GM19351 (cell line): Measurements from ENCODE around the gene ZBED5.
"Not testable (repeated sequence)": the region's sequence is repeated elsewhere in the genome, so short reads cannot be mapped to it uniquely, and the experiment has no call there.

Experiments
- ATAC-seq: cut with Tn5 transposase; IDR thresholded peaks from one replicate; pipeline ENCODE4 v1.9.1; 2021; ENCODE audit warnings: mild to moderate bottlenecking, moderate library complexity; ENCODE audit not compliant: unreplicated experiment

The ZBED5 gene

DNA sequence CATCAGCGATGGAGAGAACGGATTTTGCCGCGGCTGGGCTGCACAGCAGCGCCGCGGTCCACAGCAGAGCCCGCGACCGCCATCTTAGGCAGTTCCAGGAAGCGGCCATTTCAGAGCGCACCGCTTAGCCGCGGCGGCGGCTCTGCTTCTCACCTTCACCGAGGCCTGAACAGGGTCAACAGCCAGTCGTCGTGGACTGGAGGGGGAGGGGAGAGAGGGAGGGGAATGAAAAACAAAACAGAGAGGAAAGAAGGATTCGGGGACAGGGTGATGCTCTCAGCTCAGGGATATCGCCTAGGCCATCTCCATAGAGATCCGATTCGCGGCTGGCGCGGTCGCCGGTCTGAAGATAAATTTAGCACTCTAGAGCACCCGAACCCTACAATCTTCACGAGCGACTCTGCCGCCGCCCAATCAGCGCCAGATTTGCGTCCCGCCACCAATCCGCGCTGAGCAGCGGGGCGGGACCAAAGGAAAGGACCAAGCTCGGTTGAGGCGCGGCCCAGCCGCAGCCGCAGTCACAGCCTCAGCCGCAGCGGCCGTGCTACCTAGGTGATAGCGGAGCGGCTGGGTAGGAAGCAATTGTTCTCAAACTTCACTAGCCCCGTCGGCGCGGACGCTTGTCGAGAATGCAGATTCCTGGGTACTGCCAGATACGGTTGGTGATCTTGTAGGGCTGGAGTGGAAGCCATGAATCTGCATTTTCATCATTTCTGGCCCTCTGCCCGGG is at the start of gene ZBED5:
Gene ZBED5, minus strand, starts transcription at position 345 of the 730 bp plus-strand sequence. CDS start 3,108 bp downstream, outside the sequence.
- peak; percentile 86 for ATAC-seq

DNA sequence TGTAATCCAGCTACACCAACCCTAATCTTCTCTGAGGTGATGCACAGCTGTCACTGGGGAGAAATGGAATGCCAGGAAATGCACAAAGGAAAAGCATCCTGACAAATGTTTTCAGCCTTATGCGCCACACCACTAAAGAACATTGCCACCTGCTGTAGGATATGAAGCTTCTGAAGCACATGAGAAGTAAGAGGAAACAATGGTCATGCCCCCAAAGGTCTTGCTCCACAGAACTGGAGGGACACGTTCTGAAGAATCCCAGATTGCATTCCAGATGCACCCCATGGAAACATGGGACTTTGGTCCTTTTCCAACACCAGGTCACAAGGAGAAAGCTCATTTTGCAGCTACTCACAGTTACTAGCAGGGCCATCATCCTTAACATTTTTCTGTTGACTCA is 48.7 kb upstream of the ZBED5 start:
- no peak for ATAC-seq

DNA sequence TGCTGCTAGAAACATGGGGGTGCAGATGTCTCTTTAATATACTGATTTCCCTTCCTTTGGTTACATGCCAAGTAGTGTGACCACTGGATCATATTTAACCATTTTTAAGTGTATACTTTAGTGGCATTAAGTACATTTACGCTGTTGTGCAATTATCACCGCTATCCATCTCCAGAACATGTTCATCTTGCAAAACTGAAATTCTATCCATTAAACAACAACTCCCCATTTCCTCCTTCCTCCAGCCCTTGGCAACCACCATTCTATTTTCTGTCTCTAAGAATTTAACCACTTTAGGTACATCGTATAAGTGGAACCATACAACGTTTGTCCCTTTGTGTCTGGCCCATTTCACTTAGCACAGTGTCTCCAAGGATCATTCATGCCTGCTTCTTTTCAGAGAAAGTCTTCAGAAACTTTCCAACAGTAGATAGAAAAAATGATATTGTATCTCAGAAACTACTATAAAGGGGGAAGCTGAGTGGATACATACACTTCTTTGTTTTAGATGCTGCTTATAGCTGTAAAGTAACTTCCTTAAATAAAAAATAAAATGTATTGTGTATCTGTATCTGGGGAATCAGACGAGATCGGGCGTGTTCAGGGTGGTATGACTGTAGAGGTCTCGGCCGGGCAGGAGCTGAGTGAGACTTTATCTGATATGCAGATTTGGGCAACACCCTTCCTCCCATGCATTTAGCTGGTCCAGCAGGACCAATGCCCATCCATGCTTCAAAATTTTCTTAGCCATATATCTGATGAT is 44.6 kb upstream of the ZBED5 start:
- no peak for ATAC-seq

DNA sequence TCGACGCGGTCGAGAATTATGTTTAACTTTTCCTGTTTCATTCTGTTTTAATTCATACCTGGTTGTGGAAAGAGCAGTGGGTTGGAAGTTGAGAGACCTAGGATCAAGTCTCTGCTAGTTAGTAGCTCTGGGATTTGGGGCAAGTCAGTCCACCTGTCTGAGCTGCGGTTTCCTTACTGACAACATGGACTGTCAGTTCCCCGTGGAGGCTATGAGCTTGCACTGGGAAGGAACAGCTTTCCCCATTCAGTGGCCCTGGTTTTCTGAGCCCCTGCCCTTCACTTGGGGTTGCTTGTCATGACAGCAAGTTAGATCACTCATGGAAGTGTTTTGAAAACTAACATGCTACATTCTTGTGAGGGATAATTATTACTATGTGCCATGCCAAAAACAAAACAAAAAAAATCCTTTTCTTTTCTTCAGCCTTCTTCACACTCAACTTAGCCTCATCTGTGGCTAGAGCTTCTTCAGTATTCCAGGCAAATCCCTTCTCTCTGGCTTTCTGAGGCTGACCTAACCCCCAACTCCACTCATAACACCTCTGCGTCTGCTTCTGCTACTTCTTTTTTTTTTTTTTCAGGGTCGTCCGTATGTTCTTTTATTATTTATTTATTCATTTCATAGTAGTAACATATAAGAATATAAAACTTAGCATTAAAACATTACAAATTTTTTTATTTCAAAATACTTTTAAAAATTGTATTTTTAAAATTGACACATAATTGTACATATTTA is 43.0 kb upstream of the ZBED5 start:
- no peak for ATAC-seq

DNA sequence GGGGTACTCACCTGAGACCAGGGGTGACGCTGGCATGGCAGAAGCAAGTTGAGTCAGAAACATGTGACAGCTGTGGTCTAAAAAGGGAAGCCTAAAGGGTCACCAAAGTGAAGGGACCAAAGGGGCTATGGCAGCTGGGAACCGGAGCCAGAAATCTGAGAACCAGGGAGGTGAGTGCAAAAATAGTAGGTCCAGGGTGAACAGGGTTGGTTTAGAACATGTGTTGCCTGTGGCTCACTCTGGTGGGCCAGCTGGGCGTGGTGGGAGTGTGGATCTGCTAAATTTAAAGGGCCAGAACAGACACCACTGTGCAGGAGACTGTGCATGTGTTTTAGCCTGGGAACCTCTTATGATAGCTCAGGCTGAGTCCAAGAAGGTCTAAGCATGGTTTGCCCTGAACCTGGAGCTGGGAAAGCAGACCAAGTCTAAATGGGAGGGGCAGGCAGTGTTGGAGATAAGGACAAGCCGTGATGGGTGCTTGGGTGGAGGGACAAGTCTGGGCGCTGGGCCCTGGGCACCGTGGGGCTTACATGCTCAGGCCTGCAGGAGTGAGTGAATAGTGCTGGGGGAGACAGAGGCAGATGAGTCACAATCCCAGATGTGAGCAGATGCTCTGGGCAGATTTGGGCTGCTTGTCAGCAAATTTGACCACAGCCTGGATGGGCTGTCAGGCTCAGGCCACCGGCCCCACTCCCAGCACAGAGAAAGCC is 41.4 kb upstream of the ZBED5 start:
- peak; percentile 19 for ATAC-seq

DNA sequence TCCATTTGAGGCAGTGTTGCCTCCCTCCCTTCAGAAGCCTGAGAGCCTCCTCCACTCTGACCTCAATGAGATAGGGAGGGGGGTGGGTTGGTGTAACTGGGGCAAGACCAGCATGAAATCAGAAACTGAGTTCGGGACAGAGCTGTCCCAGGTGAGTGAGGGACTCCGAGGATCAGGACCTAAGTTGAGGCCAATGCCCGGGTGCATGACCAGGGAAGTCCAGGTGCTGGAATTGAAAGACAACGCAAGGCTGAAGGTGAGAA is 40.8 kb upstream of the ZBED5 start:
- ATAC-seq: no peak

DNA sequence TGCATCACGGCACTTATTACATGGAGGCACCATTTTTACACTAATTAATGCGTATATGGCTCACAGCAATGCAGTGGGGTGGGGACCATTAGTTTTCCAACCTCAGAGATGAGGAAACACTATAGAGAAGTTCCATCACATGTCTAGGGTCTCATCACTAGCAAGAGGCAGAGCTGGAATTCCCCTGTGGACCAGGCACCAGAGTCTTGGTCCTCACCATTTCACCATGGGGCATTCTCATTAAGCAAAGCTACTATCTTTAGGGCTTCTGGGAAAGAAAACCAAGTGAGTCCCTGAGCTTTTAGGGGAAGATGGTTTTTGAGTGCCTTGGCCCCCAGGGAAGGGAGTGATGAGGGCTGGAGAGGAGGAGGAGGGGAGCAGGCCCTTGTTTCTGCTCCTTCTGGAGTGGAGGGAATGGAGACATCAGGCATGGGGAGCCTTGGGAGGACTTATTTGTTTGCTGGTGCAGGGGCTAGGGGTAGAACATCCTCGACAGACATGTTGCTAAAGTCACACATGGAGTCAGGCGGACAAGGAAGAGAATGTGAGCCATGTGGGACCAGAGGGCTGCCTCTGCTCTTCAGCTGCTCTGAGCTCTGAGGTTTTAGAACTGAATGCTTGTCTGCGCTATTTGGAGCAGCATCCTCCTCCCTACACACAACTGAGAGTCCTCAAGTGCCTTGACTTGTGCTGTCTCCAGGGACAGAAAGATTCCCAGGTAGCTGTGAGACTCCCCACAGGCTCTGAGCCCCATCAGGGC is 40.3 kb upstream of the ZBED5 start:
- no peak for ATAC-seq

DNA sequence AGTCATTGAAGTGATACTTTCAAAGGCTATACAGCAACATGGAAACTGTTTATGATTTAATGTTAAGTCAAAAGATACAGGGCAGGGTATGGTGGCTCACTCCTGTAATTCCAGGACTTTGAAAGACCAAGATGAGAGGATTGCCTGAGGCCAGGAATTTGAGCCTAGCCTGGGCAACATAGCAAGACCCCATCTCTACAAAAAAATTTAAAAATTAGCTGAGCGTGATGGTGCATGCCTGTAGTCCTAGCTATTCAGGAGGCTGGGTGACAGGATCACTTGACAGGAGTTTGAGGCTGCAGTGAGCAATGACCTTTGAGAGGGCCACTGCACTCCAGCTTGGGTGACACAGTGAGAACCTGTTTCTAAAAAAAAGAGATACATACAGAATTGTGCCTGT is 39.3 kb upstream of the ZBED5 start:
- no peak for ATAC-seq

DNA sequence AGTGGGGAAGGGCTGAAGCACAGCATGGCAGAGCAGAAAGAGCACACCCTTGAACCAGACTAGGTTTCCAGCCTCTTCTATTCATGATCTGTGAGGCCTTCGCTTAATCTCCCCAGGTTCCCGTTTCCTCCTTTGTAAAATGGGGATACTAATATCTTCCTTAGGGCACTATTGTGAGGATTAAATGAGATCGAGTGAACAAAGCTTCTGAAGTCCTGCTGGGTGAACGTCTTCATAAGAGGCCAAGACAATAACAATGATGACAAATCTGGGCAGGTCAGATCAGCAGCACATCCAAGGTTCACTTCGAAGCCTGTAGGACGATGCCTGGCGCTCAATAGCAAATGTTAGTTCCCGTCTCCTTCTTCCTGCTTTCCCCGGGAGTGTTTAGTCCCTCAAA is 38.6 kb upstream of the ZBED5 start:
- no peak for ATAC-seq

DNA sequence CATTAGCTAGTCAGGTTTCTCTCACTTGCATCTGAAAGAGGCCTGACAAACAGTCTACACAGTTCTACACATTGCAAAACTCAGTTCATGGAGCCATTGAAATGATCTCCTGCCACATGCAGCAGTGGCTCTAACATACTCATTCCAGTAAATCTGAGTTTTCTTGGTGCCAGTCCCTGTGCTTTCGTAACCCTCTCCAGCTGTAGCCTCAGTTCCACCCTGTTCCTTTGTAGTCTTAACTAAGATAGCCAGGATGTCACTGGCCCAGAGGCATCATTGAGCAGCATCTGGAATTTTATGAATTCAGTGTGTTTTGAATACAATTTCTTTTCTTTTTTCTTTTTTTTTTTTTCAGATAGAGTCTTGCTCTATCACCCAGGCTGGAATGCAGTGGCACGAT is 37.4 kb upstream of the ZBED5 start:
- no peak for ATAC-seq

DNA sequence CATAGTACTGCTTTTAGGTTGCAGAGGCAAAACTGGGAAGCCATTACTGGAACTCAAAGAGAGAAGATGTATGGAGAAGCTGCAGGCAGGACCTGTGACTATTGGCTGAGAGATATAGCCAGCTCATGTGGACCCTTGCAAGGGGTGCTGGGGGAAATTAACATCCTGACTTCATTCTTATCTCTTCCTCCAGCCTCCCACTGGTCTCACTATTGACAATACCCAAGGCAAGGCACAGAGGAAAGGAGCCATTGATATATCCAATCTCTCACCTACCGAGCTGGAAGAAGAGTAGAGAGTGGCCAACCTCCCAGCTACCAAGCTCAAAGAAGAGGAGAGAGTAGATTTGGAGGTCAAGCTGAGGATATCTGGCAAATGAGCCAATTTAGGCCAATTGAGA is 36.8 kb upstream of the ZBED5 start:
- no peak for ATAC-seq

DNA sequence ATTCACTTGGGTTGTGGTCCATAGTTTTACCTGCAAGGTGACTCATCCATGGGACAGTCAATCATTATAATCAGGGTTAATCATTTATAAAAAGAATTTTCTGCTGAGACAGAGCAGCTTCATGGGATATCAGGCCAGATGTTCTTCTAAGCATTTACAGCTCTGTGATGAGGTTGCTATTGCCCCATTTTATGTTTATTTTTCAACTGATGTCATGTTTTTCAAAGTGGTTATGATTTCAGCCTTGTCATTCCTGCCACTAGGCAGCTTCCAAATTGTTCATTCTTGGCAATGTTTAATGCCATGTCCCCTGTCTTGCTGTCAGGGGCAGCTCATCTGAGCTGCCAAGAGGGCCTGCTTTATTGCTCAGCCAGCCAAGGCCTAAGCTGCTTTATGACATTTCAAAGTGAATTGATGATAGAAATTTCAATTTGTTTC is 35.9 kb upstream of the ZBED5 start:
- no peak for ATAC-seq

DNA sequence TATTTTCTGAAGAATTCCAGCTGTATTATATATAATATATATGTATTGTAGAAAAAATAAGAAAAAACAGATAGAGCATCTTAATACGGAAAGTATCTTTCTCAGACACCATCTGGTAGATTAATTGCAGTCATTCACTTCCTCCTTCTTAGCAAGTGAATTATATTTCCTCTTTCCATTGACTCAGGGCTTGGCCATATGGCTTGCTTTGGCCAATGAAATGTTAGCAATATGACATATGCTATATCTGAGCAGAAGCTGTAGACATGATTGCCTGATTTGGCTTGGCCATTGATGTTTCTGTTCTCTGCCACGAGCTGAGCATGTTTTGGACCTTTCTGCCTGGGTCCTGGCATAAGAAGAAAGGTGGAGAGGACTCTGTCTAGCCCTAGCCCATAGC is 34.4 kb upstream of the ZBED5 start:
- no peak for ATAC-seq

DNA sequence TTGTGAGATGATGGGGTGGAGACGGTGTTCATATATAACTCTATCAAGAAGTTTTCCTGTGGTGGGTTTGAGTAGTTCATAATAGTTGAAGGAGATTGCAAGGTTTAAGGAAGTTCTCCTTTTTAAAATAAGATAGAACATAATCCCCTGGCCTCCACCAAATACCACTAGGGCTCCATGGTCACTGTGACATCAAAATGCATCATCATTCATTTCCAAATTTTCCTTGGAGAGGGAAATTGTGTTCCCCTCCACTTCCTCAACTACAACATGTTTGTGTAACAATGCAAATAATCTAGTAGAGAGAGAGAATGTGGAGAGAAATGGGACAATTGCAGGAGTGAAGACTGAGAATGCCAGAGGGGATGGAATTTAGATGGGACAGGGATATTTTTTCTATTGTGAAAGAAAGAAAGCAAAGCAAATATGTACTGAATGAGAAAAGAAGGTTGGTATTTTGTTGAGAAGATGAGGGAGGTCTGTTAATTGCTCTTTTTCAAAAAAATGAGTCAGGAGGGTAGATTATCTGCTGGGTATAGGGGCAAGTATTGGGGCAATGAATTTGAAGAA is 33.4 kb upstream of the ZBED5 start:
- ATAC-seq: no peak

DNA sequence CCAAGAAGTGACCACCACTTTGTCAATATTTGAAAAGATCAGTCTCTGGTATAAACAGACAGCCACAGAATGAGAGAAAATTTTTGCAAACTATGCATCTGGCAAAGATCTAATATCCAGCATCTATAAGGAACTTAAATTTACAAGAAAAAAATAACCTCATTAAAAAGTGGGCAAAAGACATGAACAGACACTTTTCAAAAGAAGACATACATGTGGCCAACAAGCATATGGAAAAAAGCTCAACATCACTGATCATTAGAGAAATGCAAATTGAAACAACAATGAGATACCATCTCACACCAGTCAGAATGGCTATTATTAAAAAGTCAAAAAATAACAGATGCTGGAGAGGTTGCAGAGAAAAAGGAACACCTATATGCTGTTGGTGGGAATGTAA is 32.2 kb upstream of the ZBED5 start:
- not testable (repeated sequence) for ATAC-seq

DNA sequence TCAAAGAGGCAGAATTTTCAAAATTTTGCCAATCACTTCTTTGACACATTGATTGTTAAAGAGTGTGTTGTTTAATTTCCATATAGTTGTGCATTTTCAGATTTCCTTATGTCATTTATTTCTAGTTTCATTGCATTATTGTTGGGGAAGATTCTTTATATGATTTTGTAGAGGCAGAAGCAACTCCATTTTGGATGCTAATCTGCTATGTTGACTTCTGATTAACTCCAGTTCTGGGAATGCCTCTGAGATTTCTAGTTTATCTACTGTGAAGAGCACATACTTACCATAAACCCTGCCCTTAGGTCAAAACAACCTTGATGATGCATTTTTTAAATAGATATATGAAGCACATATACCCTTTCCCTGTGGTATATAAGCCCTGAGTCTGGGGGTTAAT is 29.5 kb upstream of the ZBED5 start:
- no peak for ATAC-seq

DNA sequence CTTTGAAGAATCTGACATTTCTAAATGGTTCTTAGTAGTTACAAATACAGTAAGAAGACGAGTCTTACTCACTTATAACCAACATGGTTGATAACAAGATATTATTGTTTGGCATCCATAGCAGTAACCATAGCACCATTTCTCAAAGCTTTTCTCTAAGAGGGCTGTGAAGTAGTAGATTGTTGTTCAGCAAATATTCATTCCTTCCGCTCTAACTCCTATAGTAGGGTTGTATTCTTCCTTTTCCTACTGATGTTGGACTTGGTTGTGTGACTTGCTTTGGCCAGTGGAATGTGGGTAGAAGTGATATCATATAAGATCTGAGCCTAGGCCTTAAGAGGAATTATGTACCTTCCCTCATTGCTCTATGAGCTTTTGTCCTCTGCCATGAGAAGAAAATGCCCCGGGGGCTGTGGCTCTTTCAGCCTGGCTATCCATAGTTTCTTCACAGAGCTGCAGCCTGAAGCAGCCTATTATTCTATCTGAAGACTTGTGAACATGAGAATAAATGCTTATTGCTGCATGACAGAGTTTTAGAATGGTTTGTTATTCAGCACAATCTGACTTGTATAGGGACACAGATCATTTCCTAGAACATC is 28.9 kb upstream of the ZBED5 start:
- ATAC-seq: no peak

DNA sequence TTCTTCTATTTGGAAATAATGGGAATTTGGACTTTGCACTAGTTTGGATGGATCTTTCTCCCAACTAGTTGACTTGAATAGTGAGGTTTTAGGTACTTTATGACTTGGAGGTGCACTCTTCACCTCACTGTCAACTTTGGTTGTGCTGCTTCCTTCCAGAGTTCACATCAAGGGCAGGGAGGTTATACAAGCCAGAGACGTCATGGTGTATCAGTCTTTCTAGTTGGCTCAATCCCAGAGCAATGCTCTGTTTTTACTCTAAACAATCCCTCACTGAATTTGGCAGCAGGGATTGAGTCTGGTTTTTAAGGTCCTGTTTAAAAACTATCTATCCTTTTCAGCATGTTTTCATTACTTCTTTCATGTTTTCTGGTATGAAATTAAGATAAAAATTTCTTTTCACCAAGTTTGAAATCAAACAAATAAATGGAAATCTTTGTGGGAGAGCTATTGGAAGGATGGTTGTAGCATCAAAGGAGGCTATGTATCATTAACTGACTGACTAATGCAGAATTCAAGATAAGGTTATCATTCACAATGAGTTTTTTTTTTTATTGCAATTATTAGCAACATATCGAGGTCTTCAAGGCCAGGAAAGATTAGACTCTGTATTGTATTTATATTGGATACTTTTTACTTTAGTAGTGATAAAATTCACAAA is 28.0 kb upstream of the ZBED5 start:
- no peak for ATAC-seq

DNA sequence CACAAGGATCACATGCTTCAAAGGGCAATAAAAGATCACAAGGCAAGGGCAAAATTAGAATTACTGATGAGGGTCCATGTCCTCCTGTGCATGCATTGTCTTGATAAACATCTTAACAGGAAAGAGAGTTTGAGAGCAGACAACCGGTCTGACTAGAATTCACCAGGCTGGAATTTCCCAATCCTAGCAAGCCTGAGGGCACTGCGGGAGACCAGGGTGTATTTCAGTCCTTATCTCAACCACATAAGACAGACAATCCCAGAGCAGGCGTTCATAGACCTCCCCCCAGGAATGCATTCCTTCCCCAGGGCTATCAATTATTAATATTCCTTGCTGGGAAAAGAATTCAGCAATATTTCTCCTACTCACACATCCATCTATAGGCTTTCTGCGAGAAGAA is 26.4 kb upstream of the ZBED5 start:
- ATAC-seq: not testable (repeated sequence)
